GM18508 (cell line): ENCODE measurements around the gene SPSB3.

Experiments
- ATAC-seq: cut with Tn5 transposase; IDR thresholded peaks from one replicate; pipeline ENCODE4 v1.9.1; 2021; ENCODE audit warnings: moderate number of reproducible peaks; ENCODE audit not compliant: insufficient read depth, unreplicated experiment

Gene SPSB3

DNA sequence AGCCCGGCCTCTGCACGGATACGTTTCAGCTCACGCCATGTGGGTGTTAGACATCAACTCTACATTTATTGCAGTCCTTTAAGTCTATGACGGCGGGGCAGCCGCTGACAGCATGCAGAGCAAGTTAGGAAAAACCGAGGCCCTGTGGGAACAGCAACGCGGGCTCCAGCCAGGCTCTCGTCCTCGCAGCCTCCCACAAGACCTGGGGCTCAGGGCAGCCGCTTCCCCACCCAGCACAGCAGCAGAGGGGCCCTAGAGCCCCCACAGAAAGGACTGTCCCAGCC lies 5.8 kb downstream of the SPSB3 start:
- ATAC-seq = no peak

DNA sequence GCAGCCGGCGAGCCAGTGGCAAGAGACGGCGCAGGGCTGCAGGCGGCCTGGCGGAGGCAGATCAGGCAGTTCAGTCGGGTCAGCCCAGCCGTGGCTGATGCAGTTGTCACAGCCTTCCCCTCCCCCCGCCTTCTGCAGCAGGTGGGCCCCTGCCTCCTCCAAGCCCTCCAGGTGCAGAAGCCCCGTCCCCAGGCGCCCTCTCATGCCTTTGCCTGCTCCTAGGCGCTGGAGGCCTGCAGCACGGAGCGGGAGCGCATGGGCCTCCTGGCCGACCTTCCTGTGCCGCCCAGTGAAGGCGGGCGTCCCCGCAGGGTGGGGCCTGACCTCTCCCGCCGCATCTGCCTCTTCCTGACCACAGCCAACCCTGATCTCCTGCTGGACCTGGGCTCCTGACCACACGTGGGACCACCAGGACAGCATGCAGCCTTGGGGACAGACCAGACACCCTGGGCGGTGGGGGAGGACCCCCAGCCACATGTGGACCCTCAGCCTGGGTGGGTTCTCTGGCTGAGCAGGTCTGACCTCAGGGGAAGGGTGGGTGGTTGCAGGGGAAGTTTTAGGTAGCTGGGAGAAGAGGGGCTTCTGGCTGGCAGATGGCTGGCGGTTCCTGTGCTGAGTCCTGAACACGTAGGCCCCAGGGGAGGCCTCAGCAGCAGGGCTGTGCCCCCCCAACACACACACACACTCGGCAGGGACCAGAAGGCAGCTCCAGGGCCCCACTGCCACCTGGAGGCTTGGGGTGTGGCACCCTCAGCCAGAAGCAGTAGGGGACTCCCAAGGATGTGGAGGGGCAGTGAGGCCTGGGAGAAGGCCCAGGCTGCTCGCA lies 6.3 kb downstream of the SPSB3 start:
- no peak for ATAC-seq

DNA sequence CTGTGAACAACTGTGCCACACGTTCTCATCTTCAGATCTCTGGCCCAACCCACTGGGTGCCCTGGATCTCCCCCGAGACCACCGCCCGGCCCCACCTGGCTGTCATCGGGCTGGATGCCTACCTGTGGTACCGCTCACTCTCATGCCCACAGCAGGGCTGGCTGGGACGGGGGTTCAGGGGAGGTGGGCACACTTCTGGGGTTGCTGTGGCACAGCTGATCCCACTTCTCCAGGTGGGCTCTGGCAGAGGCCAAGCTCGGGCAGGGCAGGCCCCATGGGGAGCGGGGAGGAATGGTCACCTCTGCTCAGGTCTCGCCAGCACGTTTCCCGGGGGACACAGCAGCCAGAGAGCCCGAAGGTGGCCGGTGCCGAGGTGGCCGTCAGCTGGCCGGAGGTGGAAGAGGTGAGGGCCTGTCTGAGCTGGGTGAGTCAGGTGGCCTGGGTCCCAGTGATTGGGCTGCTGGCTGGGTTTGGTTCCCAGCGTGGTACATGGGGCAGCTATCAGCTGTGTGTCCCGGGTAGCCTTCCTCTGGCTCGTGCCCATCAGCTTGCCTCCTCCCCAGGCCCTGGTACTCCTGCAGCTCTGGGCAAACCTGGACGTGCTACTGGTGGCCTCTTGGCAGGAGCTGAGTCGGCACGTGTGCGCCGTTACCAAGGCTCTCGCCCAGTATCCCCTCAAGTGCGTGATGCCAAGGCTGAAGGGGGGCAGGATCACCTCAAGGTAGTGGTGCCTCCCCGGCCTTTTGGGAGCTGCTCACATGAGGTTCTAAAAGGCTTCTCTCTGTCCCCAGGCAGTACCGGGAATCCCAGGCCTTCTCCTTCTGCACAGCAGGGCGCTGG lies 7.1 kb downstream of the SPSB3 start:
- ATAC-seq = no peak

DNA sequence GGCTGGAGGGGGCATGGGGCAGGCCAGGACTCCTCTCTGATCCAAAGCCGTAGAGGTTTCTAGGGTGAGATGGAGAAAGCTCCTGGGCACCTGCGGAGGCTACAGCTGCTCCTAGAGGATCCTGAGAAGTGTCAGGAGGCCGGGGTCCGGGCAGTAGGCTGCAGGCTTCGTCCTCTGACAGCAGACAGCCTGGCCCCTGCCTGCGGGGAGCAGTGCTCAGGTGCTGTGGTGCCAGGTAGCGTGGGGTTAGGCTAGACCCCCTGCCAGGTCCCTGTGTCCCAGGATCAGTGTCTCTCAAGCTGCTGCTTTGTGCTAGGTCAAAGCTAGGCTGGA lies 8.0 kb downstream of the SPSB3 start:
- no peak for ATAC-seq

DNA sequence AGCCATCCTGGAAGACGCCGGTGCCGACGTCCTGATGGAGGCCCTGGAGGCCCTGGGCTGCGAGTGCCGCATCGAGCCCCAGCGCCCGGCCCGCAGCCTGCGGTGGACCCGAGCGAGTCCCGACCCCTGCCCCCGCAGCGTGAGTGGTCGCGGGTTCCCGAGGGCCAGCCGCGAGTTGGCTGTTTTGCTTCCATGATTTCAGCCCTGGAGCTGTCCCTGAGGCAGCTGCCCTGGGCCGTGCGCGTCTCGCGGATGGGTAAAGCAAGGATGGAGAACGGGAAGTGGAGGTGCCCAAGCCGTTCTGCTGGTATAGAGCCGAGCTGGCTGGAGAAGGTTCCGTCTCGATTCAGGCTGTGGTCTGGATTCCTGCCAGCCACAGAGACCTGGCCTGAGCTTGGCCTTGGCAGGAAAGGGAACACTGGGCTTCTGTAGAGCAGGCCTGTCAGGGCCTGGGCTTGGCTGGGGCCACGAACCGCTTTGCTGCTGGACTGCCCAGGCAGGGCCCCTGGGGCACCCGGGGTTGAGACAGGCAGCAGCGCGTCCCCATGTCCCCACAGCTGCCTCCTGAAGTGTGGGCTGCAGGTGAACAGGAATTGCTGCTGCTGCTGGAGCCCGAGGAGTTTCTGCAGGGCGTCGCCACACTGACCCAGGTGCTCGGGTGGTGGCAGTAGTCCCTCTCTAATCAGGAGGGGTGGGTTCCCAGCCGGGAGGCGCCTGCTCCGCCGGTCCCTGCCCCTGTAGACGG lies 8.5 kb downstream of the SPSB3 start:
- ATAC-seq = no peak

DNA sequence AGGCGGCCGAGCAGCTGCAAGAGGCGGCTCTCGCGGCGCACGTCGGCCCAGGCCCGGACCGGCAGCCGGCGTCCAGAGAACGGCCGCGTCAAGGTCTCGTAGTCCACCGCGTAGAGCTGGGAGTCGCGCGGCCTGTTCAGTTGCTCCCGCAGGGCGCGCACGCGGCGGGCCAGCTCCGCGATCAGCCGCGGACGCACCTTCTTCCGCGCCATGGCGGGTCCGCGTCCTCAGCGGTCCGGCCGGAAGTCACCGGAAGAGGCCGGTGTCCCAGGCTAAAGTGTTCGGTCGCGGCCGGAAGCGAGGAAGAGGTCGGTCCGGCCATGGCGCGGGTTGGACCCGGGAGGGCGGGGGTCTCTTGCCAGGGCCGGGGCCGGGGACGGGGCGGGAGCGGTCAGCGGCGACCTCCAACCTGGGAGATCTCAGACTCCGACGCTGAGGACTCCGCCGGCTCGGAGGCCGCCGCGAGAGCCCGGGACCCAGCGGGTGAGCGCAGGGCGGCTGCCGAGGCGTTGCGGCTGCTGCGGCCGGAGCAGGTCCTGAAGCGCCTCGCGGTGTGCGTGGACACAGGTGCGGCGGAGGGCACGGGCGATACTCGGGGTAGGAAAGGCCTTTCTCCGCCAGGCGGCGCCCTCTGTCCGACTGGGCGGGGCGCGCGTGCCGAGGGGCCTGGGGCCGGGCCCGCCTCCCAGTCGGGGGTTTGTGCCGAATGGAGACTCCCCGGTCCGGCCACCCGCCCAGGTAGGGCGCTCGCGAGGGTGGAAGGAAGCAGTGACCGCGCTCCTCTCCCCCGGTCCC lies 9.3 kb downstream of the SPSB3 start, which contains the start of gene MRPS34:
Gene MRPS34 (minus strand): TSS at position 227 of the 795 bp plus-strand sequence. CDS start 15 bp downstream, at position 212.
- no peak for ATAC-seq

DNA sequence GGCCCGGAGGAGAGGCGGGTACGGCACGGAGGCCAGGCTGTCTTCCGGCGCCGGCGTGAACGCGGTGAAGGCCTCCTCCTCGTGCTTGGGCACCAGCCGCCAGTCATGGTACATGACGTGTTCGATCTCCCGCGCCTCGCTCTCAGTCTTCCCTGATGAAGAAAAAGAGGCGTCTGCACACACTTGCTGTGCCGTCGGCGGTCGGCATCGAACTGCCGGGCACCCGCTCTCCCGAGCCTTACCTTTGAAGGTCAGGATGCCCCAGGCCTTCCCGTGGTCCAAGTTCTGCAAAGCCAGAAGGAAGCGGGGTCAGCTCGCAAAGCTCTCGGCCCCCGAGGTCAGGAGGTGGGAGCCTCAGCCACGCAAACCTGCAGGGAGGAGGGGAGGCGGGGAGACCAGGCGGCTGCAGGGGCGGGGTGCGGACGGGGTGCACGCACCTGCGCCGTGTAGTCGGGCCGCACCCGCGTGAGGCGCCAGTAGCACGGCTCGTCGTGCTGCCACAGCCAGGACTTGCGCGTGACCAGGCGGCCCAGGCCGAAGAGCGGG lies 9.9 kb downstream of the SPSB3 start, which contains the start of gene EME2:
Gene EME2 (plus strand): TSS at position 449 of the 546 bp plus-strand sequence. CDS start 418 bp downstream, outside the sequence.
- ATAC-seq = no peak

DNA sequence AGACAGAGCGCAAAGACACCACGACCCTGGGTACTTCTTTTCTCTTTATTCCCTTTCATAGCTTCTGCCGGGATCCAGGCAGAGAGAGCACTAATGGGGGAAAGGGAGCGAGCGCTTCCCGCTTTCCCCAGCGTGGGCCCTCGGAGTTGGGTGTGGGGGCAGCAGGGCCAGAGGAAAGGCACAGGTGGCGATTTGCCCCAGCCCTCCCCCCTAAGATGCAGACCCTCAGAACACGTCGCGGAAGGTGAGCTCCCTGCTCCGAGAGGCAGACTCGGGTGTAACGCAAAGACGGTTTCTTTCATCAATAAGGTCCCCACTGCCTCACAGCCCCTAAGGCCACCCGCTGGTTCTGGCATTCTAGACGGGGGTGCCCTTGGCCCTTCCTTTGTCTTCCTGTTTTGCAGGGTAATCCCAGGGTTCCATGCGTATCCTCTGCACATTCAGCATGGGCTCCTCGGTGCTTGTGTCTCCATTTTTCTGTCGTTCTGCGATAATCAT lies 10.5 kb downstream of the SPSB3 start:
- no peak for ATAC-seq

DNA sequence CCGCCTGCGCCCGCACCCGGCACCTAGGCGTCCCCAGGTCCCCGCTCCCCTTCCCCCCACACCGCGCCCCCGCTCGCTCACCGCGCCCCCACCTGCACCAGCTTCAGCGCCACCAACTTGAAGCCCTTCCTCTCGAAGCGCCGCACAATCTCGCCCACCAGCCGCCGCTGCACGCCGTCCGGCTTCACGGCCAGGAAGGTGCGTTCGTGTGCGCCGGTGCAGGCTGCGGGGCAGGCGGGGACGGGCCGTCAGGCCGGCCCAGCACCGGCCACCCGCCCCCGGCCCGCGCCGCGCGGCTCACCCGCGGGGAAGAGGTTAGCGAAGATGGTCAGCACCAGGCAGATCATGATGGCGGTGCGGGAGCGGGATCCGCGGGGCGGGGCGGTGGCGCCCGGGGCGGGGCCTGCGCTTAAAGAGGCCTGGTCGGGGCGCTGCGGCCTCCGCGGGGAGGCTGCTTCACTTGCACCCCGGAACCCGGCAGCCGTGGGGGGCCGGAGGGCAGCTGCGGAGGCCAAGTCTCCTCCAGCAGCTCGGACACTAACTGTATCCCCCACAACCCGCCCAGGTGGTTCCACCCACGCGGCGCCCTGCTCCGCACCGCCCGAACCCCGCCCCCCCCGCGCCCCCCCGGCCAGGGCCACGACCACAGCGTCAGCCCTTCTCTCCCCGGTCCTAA lies 11.0 kb downstream of the SPSB3 start, which contains the start of gene NME3:
Gene NME3 (minus strand): TSS at position 356 of the 676 bp plus-strand sequence. CDS start 9 bp downstream, at position 347.
- no peak for ATAC-seq

DNA sequence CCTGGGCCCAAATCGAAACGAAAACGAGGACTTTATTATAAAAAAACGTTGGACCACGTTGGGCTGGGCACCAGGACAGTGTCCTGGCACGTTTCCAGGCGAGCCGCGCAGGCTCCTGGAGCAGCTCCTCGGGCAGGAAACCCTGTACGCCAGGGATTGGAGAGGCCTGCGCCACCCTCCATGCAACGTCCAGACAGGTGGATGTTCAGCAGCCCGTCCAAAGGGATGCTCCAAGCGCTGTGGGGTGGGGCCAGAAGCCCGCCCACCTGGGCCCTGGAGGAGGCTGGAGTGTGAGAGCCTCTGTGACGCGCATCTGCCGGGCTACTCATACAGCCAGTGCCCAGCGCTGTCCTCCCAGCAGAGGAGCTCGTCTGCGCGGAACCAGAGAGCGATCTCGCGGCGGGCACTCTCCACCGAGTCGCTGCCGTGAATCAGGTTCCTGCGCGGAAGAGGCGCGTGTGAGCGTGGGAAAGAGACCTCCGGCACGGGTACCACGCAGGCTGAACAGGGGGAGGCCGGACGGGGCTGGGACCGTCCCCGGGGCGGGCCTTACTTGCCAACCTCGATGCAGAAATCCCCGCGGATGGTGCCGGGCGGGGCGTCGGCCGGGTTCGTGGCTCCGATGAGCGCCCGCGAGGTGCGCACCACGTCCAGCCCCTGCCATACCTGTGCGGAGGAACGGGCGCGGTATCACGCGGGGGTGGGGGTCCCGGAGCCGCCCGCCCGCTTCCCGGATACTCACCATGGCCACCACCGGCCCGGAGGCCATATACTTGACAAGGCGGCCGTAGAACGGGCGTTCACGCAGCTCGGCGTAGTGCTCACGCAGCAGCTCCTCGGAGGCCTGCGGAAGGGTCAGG lies 11.8 kb downstream of the SPSB3 start:
- ATAC-seq = no peak

DNA sequence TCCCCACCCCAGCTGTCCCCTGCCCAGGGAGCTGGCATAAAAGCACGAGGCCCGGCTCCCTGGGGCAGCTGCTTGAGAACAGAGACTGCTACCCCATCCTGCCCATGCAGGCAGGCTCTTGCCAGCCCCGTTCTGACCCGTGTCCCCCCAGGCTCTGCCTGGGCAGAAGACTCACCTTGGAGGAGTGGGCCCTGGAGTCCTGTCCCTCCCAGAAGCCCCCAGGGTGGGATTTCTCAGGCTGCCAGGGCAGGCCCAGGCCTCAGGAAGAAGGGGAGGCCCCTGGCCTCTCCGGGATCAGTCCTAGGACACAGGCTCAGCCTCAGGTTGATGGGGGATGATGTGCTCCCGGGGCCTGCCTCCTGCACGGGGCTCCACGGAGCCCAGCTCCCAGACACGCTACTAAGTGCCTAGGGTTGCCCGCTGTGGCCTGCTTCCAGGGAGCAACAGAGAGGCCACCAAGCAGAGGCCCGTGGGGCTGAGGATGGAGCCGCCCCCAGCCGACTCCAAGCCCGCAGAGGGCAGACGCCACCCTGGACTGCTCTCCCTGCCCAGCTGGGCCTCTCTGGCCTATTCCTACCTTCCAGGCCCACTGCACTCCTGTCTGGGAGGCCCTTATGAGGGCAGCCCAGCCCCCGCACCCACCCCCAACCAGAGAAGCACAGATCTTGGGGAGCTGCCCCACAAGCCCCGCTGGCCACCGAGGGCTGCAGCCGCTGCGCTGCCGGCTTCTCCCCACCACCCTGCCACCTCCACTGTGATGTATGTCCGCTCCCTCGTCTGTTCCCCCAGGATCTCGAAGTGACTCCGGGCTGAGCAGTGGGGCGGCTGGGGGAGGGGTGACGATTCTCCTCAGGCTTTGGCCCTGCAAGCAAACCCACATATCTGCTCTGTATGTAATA lies 12.7 kb downstream of the SPSB3 start:
- no peak for ATAC-seq

DNA sequence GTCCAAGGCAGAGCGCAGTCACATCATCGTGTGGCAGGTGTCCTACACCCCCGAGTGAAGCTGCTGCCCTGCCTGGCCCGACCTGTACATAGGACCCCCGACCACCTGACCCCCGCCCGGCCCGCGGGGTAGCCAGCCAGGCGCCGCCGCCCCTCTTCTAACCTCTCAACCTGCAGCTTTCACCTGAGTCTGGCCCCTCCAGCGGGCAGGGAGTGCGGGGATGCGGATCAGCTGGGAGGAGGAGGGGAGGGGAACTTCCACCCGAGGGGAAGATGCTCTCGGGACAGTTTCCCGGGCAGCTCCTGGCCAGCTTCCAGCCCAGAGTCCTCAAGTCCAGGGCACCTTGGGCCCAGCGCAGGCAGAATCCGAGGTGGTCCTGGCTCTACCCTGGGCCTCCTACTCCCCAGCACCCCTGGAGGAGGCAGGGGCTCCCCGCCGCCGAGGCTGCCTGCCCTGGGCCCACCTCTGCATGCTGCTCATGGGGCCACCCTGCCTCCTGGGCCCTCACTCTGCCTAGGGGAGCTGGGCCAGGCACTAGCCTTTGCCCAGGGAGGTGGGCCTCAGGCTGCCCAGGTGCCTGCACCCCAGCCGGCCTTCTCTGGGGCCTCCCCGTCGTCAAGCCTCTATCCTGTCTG lies 13.5 kb downstream of the SPSB3 start:
- no peak for ATAC-seq

DNA sequence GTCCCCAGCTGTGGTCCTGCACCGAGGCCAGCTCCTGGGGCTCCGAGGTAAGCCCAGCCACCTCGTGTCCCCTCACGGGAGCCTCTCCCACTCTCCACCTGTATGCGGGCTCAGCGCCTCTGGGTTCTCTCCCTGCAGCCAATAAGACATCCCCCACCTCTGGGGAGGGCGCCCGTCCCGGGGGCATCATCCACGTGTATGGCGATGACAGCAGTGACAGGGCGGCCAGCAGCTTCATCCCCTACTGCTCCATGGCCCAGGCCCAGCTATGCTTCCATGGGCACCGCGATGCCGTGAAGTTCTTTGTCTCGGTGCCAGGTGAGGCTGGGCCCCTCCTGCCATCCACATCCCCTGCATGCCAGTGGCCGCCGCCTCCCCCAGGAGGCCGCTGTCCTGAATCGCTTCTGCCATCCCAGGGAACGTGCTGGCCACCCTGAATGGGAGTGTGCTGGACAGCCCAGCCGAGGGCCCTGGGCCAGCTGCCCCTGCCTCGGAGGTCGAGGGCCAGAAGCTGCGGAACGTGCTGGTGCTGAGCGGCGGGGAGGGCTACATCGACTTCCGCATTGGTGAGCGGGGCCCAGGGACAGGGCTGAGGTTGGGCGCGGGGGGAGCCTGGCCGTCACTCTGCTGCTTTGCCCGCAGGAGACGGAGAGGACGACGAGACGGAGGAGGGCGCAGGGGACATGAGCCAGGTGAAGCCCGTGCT lies 14.2 kb downstream of the SPSB3 start:
- ATAC-seq = no peak

DNA sequence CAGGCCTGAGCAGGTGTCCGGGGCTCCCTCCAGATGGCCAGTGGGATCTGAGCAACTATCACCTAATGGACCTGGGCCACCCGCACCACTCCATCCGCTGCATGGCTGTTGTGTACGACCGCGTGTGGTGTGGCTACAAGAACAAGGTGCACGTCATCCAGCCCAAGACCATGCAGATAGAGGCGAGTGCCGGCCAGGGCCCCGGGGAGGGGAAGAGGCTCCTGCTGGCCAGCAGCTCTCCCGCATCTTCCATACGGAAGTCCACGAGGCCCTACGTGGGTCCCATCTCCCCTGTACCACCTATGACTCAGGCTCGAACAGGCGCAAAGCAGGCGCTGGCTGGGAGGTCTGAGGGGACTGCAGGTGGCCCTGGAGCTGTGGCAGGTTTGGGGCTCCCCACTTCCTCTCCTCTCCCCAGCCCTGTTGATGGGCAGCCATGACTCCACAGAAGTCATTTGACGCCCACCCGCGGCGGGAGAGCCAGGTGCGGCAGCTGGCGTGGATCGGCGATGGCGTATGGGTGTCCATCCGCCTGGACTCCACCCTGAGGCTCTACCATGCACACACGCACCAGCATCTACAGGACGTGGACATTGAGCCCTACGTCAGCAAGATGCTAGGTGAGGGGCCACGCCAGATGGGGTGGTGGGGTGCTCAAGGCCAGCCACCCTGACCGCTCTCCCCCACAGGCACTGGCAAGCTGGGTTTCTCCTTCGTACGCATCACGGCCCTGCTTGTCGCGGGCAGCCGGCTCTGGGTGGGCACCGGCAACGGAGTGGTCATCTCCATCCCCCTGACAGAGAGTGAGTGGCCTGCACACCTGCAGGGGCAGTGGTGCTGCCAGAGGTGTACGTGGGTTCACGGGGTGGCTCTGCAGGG lies 15.0 kb downstream of the SPSB3 start:
- no peak for ATAC-seq

DNA sequence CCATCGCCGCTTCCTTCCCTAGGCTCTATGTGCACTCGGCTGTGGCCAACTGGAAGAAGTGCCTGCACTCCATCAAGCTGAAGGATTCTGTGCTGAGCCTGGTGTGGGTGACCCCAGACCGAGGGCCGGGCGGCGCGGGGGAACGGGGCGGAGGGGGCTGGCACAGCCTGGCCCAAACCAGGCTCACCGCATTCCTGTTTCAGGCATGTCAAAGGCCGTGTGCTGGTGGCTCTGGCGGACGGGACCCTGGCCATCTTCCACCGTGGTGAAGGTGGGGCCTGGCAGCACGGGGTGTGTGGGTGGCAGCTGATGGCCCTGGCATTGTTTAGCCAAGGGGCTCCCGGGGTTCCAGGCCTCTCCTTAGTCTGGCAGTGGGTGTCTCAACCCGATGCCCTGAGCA lies 15.7 kb downstream of the SPSB3 start:
- no peak for ATAC-seq
